ENCODE measurements around the gene OR1M1. TPM values are rescaled to one million over a fixed set of nuclear protein-coding genes. Genes with fewer than 3 reads are reported as not detected.

Gene OR1M1
- total and polyA plus RNA-seq, 9 of the 15 experiments (the other 6 are each of a cell fraction or from before 2014, with no cell fraction given) = not detected

DNA sequence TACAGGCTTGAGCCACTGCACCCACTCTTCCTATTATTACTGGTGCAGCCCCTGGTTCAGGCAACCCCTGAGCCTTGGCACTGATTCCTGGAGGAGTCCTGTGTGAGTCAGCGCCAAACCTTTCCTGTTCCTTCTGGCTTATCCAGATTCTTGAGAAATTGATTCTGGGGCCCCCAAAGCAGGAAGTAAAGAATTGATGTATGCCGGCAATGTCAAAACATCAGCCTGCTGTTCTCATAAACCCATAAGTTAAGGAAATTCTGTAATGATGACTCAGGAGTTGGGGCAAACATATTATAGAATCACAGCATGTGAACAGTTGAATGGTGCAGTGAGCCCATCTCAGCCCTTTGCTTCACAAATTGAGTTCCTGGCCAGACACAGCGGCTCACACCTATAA is 41.3 kb downstream of the OR1M1 start:
- H3K27ac ChIP-seq (ENCODE audit: extremely low read depth, low read depth, low read length) = no peak overlapping the region
- ATAC-seq (no peak), DNase-seq (ENCODE audit: extremely low read depth in 1 of 4, low spot score in 3 of 4) (no peak), FAIRE-seq (no peak)
- POLR2A ChIA-PET = no interaction called here
- H3K4me3 ChIP-seq = no peak overlapping the region
- no peaks in the 10 kb centered on the region for H3K79me2 ChIP-seq (ENCODE audit: control insufficient read depth, insufficient read depth, low read length)
- in situ Hi-C loops (cut with MboI) = no loop called here
- CTCF ChIA-PET (ENCODE audit: low intra/inter-chr PET ratio) = no interaction called here
- no peaks in the 10 kb centered on the region for H3K9me3 ChIP-seq (replicated peaks; ENCODE audit: control insufficient read depth, insufficient read depth, low read depth, low read length)
- H3K27me3 ChIP-seq (ENCODE audit: control insufficient read depth in 2 of 2, insufficient read depth in 2 of 2, low read length in 2 of 2) = peaks cover 0 to 6% of the 10 kb centered on the region in 2 experiments; a peak in 2 of 5 replicates
- H3K36me3 ChIP-seq (ENCODE audit: control insufficient read depth, insufficient read depth, low read length) = no peaks in the 10 kb centered on the region
- no peaks in the 10 kb centered on the region for H3K9me1 ChIP-seq (ENCODE audit: control insufficient read depth, insufficient read depth, low read length)
- intact Hi-C loops (cut with micrococcal nuclease) = no loop called here
- no peaks in the 10 kb centered on the region; a peak in 1 of 5 replicates for H3K4me1 ChIP-seq (replicated peaks in 1 of 2; ENCODE audit: control insufficient read depth in 2 of 2, insufficient read depth in 2 of 2, low read length in 2 of 2)
- no peak overlapping the region for H3K9ac ChIP-seq (ENCODE audit: insufficient read depth in 1 of 2, low read depth in 2 of 2, low read length in 2 of 2)
- no peak overlapping the region for H2AFZ ChIP-seq (ENCODE audit: low read depth, low read length)
- no TSS peak for BruUV-seq (replicated peaks)
- TF ChIP-seq KDM1A (IDR thresholded peaks at IDR 0.05) = no peak
- TF ChIP-seq, protein P1, sequence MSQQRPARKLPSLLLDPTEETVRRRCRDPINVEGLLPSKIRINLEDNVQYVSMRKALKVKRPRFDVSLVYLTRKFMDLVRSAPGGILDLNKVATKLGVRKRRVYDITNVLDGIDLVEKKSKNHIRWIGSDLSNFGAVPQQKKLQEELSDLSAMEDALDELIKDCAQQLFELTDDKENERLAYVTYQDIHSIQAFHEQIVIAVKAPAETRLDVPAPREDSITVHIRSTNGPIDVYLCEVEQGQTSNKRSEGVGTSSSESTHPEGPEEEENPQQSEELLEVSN (IDR thresholded peaks at IDR 0.05; ENCODE audit: borderline replicate concordance in 1 of 2, extremely low read depth in 1 of 2, insufficient read depth in 1 of 2, insufficient read length in 1 of 2, low read depth in 1 of 2, low read length in 1 of 2, poor library complexity in 1 of 2, severe bottlenecking in 1 of 2) = no peak
- no peaks in the 10 kb centered on the region for H4K20me1 ChIP-seq (replicated peaks; ENCODE audit: control insufficient read depth, insufficient read depth, low read length)
- no peak overlapping the region for H3K4me2 ChIP-seq (ENCODE audit: insufficient read depth, low read length)
- WGBS (ENCODE audit: insufficient coverage, low coverage, missing lambda C conversion rate) = 10% methylated on average over 3 of the region's 3 CpGs

DNA sequence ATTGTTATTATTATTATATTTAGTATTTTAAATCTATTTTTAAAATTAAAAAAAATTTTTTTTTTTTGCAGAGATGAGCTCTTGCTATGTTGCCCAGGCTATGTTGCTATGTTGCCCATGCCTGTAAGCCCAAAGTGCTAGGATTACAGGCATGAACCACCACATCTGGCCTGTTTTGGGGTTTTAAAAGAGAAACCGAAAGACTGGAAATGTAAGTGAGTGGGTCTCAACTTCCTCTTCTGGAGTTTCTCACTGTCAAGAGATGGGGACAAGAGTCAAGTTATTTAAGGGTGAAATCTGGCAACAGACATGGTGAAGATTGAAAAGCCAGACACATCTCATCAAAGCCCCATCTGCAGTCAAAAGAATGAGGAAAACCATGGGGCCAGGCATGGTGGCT is 44.1 kb downstream of the OR1M1 start:
- ChIA-PET POLR2A (interaction anchor here (1.2 kb wide), 1 partner anchor 624 kb away, joined by 3 read pairs; no protein-coding TSS in a partner anchor), CTCF (ENCODE audit: low intra/inter-chr PET ratio) (no interaction called here)
- no peaks in the 10 kb centered on the region for H3K9me1 ChIP-seq (ENCODE audit: control insufficient read depth, insufficient read depth, low read length)
- in situ Hi-C loops (cut with MboI) = loop anchor here (10.0 kb wide), 2 partner anchors 494 to 664 kb away; partner anchors contain the start of gene ZNF561
- intact Hi-C loops (cut with micrococcal nuclease) = no loop called here
- WGBS (ENCODE audit: insufficient coverage, low coverage, missing lambda C conversion rate) = 47% methylated on average over 1 of the region's 1 CpG
- H3K36me3 ChIP-seq (ENCODE audit: control insufficient read depth, insufficient read depth, low read length) = no peaks in the 10 kb centered on the region
- no peaks in the 10 kb centered on the region for H3K4me1 ChIP-seq (replicated peaks in 1 of 2; ENCODE audit: control insufficient read depth in 2 of 2, insufficient read depth in 2 of 2, low read length in 2 of 2)
- FAIRE-seq (no peak), DNase-seq (ENCODE audit: extremely low read depth in 1 of 4, low spot score in 3 of 4) (no peak), ATAC-seq (no peak)
- H2AFZ ChIP-seq (ENCODE audit: low read depth, low read length) = no peak overlapping the region
- H3K9ac ChIP-seq (ENCODE audit: insufficient read depth in 1 of 2, low read depth in 2 of 2, low read length in 2 of 2) = no peak overlapping the region
- H3K79me2 ChIP-seq (ENCODE audit: control insufficient read depth, insufficient read depth, low read length) = no peaks in the 10 kb centered on the region
- TF ChIP-seq BACH1 (tag; IDR thresholded peaks at IDR 0.05) = no peak
- TF ChIP-seq ZBTB9 (CRISPR knock-in tag; IDR thresholded peaks at IDR 0.05) = no peak
- TF ChIP-seq ZNF146 (CRISPR knock-in tag; IDR thresholded peaks at IDR 0.05; ENCODE audit: unreplicated experiment) = no peak
- TF ChIP-seq SMAD4 (CRISPR knock-in tag; conservative IDR thresholded peaks at IDR 0.05) = no peak
- no peak for TF ChIP-seq ZNF197 (CRISPR knock-in tag; IDR thresholded peaks at IDR 0.05; ENCODE audit: low read depth)
- no peak for TF ChIP-seq MBD1 (CRISPR knock-in tag; IDR thresholded peaks at IDR 0.05)
- H3K9me3 ChIP-seq (replicated peaks; ENCODE audit: control insufficient read depth, insufficient read depth, low read depth, low read length) = no peaks in the 10 kb centered on the region
- no TSS peak for BruUV-seq (replicated peaks)
- no peak overlapping the region for H3K4me2 ChIP-seq (ENCODE audit: insufficient read depth, low read length)
- H3K27ac ChIP-seq (ENCODE audit: extremely low read depth, low read depth, low read length) = no peak overlapping the region
- H3K4me3 ChIP-seq = no peak overlapping the region
- H3K27me3 ChIP-seq (ENCODE audit: control insufficient read depth in 2 of 2, insufficient read depth in 2 of 2, low read length in 2 of 2) = peaks cover 0 to 6% of the 10 kb centered on the region in 2 experiments; a peak in 2 of 5 replicates
- H4K20me1 ChIP-seq (replicated peaks; ENCODE audit: control insufficient read depth, insufficient read depth, low read length) = no peaks in the 10 kb centered on the region

Data from K562 (cell line).